Measurements from ENCODE around the gene SECISBP2.
A peak's percentile ranks its signal among the peaks of the same experiment; 100 is the strongest.

The SECISBP2 gene

GRCh38 chr9:89349607-89350006, 31.3 kb downstream of the SECISBP2 start:
- DNase-seq, result no peak

- DNase-seq, result no peak
Observed at GRCh38 chr9:89350988-89351557, 32.8 kb downstream of the SECISBP2 start.

GRCh38 chr9:89351584-89352300, 33.4 kb downstream of the SECISBP2 start:
- no peak for DNase-seq

GRCh38 chr9:89352451-89352850, 34.2 kb downstream of the SECISBP2 start:
- no peak for DNase-seq

GRCh38 chr9:89352874-89353649, 34.8 kb downstream of the SECISBP2 start:
- DNase-seq, result no peak

- DNase-seq, result no peak
Observed at GRCh38 chr9:89353989-89354388, 35.7 kb downstream of the SECISBP2 start.

- DNase-seq, result no peak
Observed at GRCh38 chr9:89354471-89354870, 36.2 kb downstream of the SECISBP2 start.

- DNase-seq, result no peak
Observed at GRCh38 chr9:89356782-89357181, 38.5 kb downstream of the SECISBP2 start.

- no peak for DNase-seq
Observed at GRCh38 chr9:89357331-89358197, 39.3 kb downstream of the SECISBP2 start.

- DNase-seq, result no peak
Observed at GRCh38 chr9:89358376-89358916, 40.1 kb downstream of the SECISBP2 start.

- no peak for DNase-seq
Observed at GRCh38 chr9:89358985-89359384, 40.7 kb downstream of the SECISBP2 start.

GRCh38 chr9:89359751-89360261, 41.5 kb downstream of the SECISBP2 start:
- peak; percentile 47 for DNase-seq

GRCh38 chr9:89360465-89360864, 42.2 kb downstream of the SECISBP2 start:
- no peak for DNase-seq

- no peak for DNase-seq
Observed at GRCh38 chr9:89361031-89361430, 42.7 kb downstream of the SECISBP2 start.

GRCh38 chr9:89361816-89362646, 43.7 kb downstream of the SECISBP2 start:
- DNase-seq, result peak; percentile 54

- DNase-seq, result peak; percentile 51
Observed at GRCh38 chr9:89362647-89363310, 44.5 kb downstream of the SECISBP2 start.

- DNase-seq, result peak; percentile 48
Observed at GRCh38 chr9:89363311-89363670, 45.0 kb downstream of the SECISBP2 start.

- peak; percentile 52 for DNase-seq
Observed at GRCh38 chr9:89363921-89364665, 45.8 kb downstream of the SECISBP2 start.

GRCh38 chr9:89364666-89365531, 46.6 kb downstream of the SECISBP2 start:
- peak; percentile 51 for DNase-seq

Measured in activated CD8-positive, alpha-beta memory T cell treated with anti-CD3 and anti-CD28 coated beads, Interleukin-2, amount 50 U/mL, for 48 hours (primary cell).